Esophagus squamous epithelium (tissue), 5 donors: ENCODE measurements around the gene RABGAP1L. TPM values are rescaled to one million over a fixed set of nuclear protein-coding genes. Genes with fewer than 3 reads are reported as not detected.

Experiments used
- DNase-seq: peaks from one replicate; lab custom pipeline; 2025; lab: John Stamatoyannopoulos, UW
- H3K27ac ChIP-seq, 4 donors: fragments of 200-600 bp; sonication (generic); one replicate each; pipeline ENCODE4 v1.5.1; 2016 to 2019; ENCODE audit warnings: mild to moderate bottlenecking in 1 of 4
- H3K27me3 ChIP-seq, 4 donors: fragments of 200-600 bp; sonication (generic); 1 replicate in 3 of 4; 2 replicates in 1 of 4; pipeline versions ENCODE4 v1.5.1 to v1.6.0; 2017 to 2021; ENCODE audit warnings: antibody characterized with exemption in 1 of 4
- H3K36me3 ChIP-seq, 3 donors: fragments of 200-600 bp; sonication (generic); one replicate each; pipeline ENCODE4 v1.5.1; 2016 to 2019
- H3K4me1 ChIP-seq, 3 donors: fragments of 200-600 bp; sonication (generic); one replicate each; pipeline ENCODE4 v1.5.1; 2017 to 2019
- H3K4me3 ChIP-seq, 4 donors: fragments of 200-600 bp; sonication (generic); 1 replicate in 3 of 4; 2 replicates in 1 of 4; pipeline ENCODE4 v1.5.1; 2016 to 2019; ENCODE audit warnings: mild to moderate bottlenecking in 2 of 4, moderate library complexity in 1 of 4
- H3K9me3 ChIP-seq, 3 donors: fragments of 200-600 bp; sonication (generic); one replicate each; pipeline ENCODE4 v1.5.1; 2016 to 2019
- CTCF ChIP-seq, 6 experiments: fragments of 450-650 bp in 4 of 6; fragments of 200-600 bp in 2 of 6; sonication (generic) in 2 of 6; IDR thresholded peaks; one replicate each; pipeline ENCODE4 v1.5.1; 2016 to 2019; ENCODE audit warnings: antibody characterized with exemption in 6 of 6, mild to moderate bottlenecking in 4 of 6, moderate library complexity in 4 of 6
- POLR2A ChIP-seq, 4 donors: fragments of 450-650 bp; IDR thresholded peaks; one replicate each; pipeline ENCODE4 v1.6.1; 2017; ENCODE audit warnings: antibody characterized with exemption in 4 of 4, mild to moderate bottlenecking in 4 of 4, moderate library complexity in 3 of 4
- WGBS, 2 donors: methylation state at CpG; one replicate each; pipeline ENCODE4 v1.1.5; 2018; 5-methylcytosine and 5-hydroxymethylcytosine counted together
- intact Hi-C: fragments of 100-400 bp; cut with DNase I; formaldehyde crosslinking; loops from one replicate; pipeline ENCODE4 v1.15.0; 2022
- total RNA-seq, 4 donors: library from RNA; depleted of rRNA; stranded (reverse); fragments of >200 nt; gene quantifications; one replicate each; pipeline ENCODE4 v1.1.0, GENCODE V29; 2016
- donor health status: DM: yes; HTN: yes; CAD: no.

RABGAP1L gene
- total RNA-seq, 4 donors from 2014 or later: 35.7 to 45.6 (median 41.0) TPM

GRCh38 chr1:174426153-174426552, 266.8 kb downstream of the RABGAP1L start:
- TF ChIP-seq POLR2A (IDR thresholded peaks at IDR 0.05) (no peak), CTCF (IDR thresholded peaks at IDR 0.05) (no peak)
- H3K27me3 ChIP-seq: no peaks in the 10 kb centered on the region
- no peak for DNase-seq
- no peak overlapping the region for H3K4me3 ChIP-seq
- no peaks in the 10 kb centered on the region for H3K9me3 ChIP-seq
- WGBS, 2 donors: 91 to 93% methylated on average over 3 of the region's 3 CpGs
- intact Hi-C loops: no loop called here
- no peaks in the 10 kb centered on the region for H3K4me1 ChIP-seq
- H3K27ac ChIP-seq: no peak overlapping the region
- no peaks in the 10 kb centered on the region for H3K36me3 ChIP-seq

GRCh38 chr1:174428033-174428432, 268.7 kb downstream of the RABGAP1L start:
- Histone ChIP-seq H3K4me3 (no peak overlapping the region), H3K36me3 (no peaks in the 10 kb centered on the region), H3K4me1 (no peaks in the 10 kb centered on the region), H3K27ac (no peak overlapping the region), H3K9me3 (no peaks in the 10 kb centered on the region), H3K27me3 (no peaks in the 10 kb centered on the region)
- DNase-seq: no peak
- WGBS, 2 donors: 64 to 71% methylated on average over 3 of the region's 3 CpGs
- intact Hi-C loops: no loop called here
- no peak for TF ChIP-seq POLR2A (IDR thresholded peaks at IDR 0.05)
- TF ChIP-seq CTCF (IDR thresholded peaks at IDR 0.05): no peak

- H3K36me3 ChIP-seq: no peaks in the 10 kb centered on the region
- intact Hi-C loops: no loop called here
- TF ChIP-seq CTCF (IDR thresholded peaks at IDR 0.05) (no peak), POLR2A (IDR thresholded peaks at IDR 0.05) (no peak)
- no peak overlapping the region for H3K4me3 ChIP-seq
- DNase-seq: no peak
- no peaks in the 10 kb centered on the region for H3K4me1 ChIP-seq
- no peaks in the 10 kb centered on the region for H3K9me3 ChIP-seq
- H3K27ac ChIP-seq: no peak overlapping the region
- H3K27me3 ChIP-seq: no peaks in the 10 kb centered on the region
Observed at GRCh38 chr1:174428739-174429138, 269.4 kb downstream of the RABGAP1L start.

GRCh38 chr1:174433451-174433850, 274.1 kb downstream of the RABGAP1L start:
- H3K4me1 ChIP-seq: no peaks in the 10 kb centered on the region
- H3K36me3 ChIP-seq: no peaks in the 10 kb centered on the region
- no peaks in the 10 kb centered on the region for H3K9me3 ChIP-seq
- intact Hi-C loops: no loop called here
- no peak overlapping the region for H3K27ac ChIP-seq
- 96% methylated on average over 1 of the region's 1 CpG for WGBS, 2 donors
- TF ChIP-seq POLR2A (IDR thresholded peaks at IDR 0.05): no peak
- no peak for TF ChIP-seq CTCF (IDR thresholded peaks at IDR 0.05)
- H3K27me3 ChIP-seq: no peaks in the 10 kb centered on the region
- no peak for DNase-seq
- no peak overlapping the region for H3K4me3 ChIP-seq

- intact Hi-C loops: no loop called here
- Histone ChIP-seq H3K27ac (no peak overlapping the region), H3K36me3 (no peaks in the 10 kb centered on the region), H3K27me3 (no peaks in the 10 kb centered on the region), H3K9me3 (no peaks in the 10 kb centered on the region), H3K4me1 (peaks cover 0 to 5% (median 0%) of the 10 kb centered on the region in 3 donors), H3K4me3 (no peak overlapping the region)
- TF ChIP-seq POLR2A (IDR thresholded peaks at IDR 0.05) (no peak), CTCF (IDR thresholded peaks at IDR 0.05) (no peak)
- no peak for DNase-seq
Observed at GRCh38 chr1:174445351-174445750, 286.0 kb downstream of the RABGAP1L start.
